Activated CD4-positive, alpha-beta T cell treated with anti-CD3 and anti-CD28 coated beads, Interleukin-2, amount 50 U/mL, for 48 hours (primary cell): ENCODE measurements around the gene ANKRD16.
"Not testable (repeated sequence)": the region's sequence is repeated elsewhere in the genome, so short reads cannot be mapped to it uniquely, and the experiment has no call there.

Experiments used
- DNase-seq, 2 experiments: peaks; one replicate each; pipeline ENCODE4 v3.0.0-alpha.2; 2020

The ANKRD16 gene

GRCh38 chr10:5831446-5831782, 58.3 kb downstream of the ANKRD16 start:
- no peak for DNase-seq

GRCh38 chr10:5830629-5831445, 58.9 kb downstream of the ANKRD16 start:
- no peak for DNase-seq

DNA sequence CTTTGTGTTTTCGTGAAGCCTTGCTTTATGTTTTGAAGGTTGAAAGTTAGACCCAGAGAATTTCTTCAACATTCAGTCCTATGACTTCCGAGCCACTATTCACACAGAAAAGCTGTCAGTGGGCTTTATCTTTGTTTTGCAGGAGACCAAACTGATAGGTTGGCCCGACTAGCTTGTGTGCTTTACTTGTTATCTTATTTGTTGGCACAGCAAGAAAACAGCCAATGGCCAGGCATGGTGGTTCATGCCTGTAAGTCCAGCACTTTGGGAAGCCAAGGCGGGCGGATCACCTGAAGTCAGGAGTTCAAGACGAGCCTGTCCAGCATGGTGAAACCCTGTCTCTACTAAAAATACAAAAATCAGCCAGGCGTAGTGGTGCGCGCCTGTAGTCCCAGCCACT, 60.4 kb downstream of the ANKRD16 start:
- DNase-seq = no peak

DNA sequence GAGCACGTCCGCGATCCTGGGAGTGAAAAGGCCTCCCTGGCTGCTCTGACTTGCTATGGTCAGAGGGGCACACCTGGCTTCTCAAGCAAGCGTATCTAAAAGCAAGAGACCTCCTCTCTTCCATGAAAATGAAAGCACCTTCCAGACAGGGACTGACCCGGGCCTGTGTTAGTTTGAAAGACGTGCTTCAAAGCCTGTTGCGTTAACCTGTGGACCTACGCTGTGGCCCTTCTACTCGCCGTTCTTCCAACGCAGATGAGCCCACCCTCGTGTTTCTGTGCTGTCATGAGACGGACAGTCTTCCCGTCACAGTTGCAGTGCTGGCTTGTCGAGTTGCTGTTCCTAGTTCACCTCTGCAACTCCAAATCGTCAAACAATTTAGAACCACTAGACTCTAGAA, 61.0 kb downstream of the ANKRD16 start:
- DNase-seq = no peak

GRCh38 chr10:5827841-5828240, 61.9 kb downstream of the ANKRD16 start:
- no peak for DNase-seq

GRCh38 chr10:5826511-5826910, 63.2 kb downstream of the ANKRD16 start:
- DNase-seq = not testable (repeated sequence)

- no peak for DNase-seq
Measured at GRCh38 chr10:5818894-5819293, 70.8 kb downstream of the ANKRD16 start.

DNA sequence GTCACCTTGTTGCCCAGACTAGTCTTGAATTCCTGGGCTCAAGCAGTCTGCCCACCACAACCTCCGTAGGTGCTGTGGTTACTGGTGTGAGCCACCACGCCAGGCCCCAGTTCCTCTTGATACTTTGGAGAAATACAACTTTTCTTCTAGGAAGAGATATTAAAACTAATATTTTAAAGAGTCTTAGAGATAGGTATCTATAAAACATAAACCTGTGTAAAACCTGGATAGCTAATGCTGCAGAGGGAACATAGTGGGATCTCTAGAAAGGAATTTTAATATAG, 71.7 kb downstream of the ANKRD16 start:
- DNase-seq = no peak

- DNase-seq = peak in 1 of 2 experiments; percentile 32
Measured at GRCh38 chr10:5817322-5818047, 72.2 kb downstream of the ANKRD16 start.

DNA sequence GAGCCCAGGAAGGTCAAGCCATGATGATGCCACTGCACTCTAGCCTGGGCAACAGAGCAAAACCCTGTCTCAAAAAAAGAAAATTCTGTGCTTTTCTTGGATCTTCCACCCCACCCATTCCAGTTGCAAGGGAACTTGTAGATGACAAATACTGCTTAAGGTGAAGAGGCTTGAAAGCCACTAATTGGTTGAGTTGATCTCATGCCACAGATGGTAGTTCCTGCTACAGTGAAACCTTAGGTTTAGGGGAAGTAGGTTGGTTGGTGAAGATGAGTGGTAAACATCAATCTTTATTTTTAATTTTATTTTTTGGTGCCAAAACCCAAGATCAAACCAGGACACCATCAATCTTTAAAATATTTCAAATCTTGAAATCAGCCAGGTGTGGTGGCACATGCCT, 73.5 kb downstream of the ANKRD16 start:
- DNase-seq = no peak

GRCh38 chr10:5814110-5815107, 75.3 kb downstream of the ANKRD16 start:
- DNase-seq = no peak

DNA sequence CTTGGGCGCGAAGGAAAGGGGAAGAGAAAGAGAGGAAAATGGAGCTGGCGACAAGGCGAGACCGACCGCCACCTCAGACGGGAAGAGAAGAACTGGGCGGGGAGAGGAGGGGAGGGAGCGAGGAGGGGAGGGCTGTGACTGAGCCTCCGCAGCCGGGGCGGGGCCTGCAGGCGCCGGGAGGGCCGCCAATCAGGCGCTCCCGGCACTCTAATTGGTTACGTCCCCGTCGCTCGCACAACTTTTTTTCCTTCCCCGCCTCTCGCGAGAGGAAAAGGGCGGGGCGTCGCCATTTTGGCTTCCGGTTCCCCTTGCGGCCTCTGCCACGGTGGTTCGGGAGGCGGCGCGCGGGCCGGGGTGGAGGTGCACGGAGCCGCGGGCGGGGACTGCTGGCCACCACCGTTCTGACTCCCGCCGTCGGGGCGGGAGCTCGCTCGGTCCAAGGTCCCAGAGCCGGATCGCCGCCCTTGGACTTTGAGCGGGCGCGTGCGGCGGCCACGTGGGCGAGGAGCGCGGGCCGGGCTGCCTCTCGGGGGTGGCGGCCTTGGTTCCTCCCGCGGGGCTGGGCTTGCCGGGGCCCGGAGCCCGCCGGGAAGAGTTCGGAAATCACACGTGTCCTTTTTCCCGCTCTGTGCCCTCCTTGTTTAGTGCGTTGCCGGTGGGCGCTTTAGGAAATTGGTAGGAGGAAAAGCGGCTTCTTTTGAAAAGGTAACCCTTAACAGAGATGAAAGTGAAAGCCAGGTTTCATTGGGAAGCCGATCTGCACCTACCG, 76.2 kb downstream of the ANKRD16 start, which contains the start of gene GDI2:
GDI2 (minus strand) TSS at position 94 of the 769 bp plus-strand sequence. CDS start 176 bp downstream, outside the sequence.
- DNase-seq = peak; percentile 96 to 97

- DNase-seq = no peak
Measured at GRCh38 chr10:5813091-5813340, 76.7 kb downstream of the ANKRD16 start.

DNA sequence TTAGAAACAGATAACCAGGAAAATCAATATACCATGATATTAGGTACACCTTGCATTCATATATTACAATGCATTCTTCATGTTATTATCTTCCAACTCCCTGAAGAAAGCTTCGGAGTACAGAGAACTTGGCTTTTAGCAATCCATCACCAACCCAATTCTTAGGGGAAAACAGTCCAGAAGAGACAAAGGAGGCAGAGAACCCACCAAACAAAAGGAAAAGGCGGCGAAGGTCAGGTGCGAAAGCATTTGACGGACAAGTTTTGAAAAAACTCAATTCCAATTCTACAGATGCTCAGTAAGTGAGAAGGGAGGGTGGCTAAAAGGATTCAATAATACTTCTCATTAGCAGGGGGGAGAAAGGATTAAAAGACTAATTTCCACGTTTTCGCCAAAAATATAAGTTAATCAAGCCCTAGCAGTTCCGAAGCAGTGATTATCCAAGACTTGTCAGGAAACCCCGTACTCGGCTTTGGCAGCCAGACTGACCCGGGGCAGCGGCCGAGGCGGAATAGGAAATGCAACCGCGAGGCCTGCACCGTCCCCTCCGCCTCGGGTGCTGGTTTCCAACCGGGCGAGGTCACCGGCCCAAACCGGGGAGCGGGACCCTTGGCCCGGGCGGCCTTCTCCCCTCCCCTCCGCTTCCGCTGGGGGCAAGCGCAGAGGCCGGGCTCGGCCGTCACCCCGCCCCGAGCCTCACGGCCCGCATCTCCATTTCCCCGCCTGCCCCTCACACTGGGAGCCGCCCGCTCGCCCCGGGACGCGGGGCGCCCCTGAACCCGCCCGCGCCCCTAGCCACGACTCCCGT, 77.2 kb downstream of the ANKRD16 start:
- peak; percentile 40 to 55 for DNase-seq
